Measurements from ENCODE around the gene TMPRSS11A. TPM values are rescaled to one million over a fixed set of nuclear protein-coding genes. Genes with fewer than 3 reads are reported as not detected.

Gene TMPRSS11A
- total RNA-seq, 1 donor from 2014 or later = not detected

GRCh38 chr4:67880866-67881610 is 82.3 kb downstream of the TMPRSS11A start:
- ATAC-seq (no peak), DNase-seq (no peak)
- intact Hi-C loops (cut with micrococcal nuclease) = no loop called here

GRCh38 chr4:67879486-67879885 is 83.8 kb downstream of the TMPRSS11A start:
- intact Hi-C loops (cut with micrococcal nuclease) = no loop called here
- no peak for DNase-seq
- ATAC-seq = no peak

- intact Hi-C loops (cut with micrococcal nuclease) = no loop called here
- ATAC-seq (no peak), DNase-seq (no peak)
Observed at GRCh38 chr4:67877086-67877485, 86.2 kb downstream of the TMPRSS11A start.

GRCh38 chr4:67874986-67875385 is 88.3 kb downstream of the TMPRSS11A start:
- ATAC-seq = no peak
- no peak for DNase-seq
- intact Hi-C loops (cut with micrococcal nuclease) = no loop called here

GRCh38 chr4:67873116-67873515 is 90.2 kb downstream of the TMPRSS11A start:
- DNase-seq (no peak), ATAC-seq (no peak)
- intact Hi-C loops (cut with micrococcal nuclease) = no loop called here

GRCh38 chr4:67871867-67872266 is 91.4 kb downstream of the TMPRSS11A start:
- no peak for DNase-seq
- intact Hi-C loops (cut with micrococcal nuclease) = no loop called here
- no peak for ATAC-seq

- intact Hi-C loops (cut with micrococcal nuclease) = no loop called here
- no peak for ATAC-seq
Observed at GRCh38 chr4:67869580-67870190, 93.6 kb downstream of the TMPRSS11A start.

GRCh38 chr4:67861513-67861912 is 101.8 kb downstream of the TMPRSS11A start:
- ATAC-seq = no peak
- intact Hi-C loops (cut with micrococcal nuclease) = no loop called here

More at GRCh38 chr4:67869580-67870190, 93.6 kb downstream of the TMPRSS11A start:
- DNase-seq = no peak

More at GRCh38 chr4:67861513-67861912, 101.8 kb downstream of the TMPRSS11A start:
- DNase-seq = no peak

Other genes with a start within 250 kb of the TMPRSS11A start
- not detected for gene GNRHR, start 209.1 kb downstream of the TMPRSS11A start, total RNA-seq
- not detected for gene TMPRSS11D, start 79.5 kb downstream of the TMPRSS11A start, total RNA-seq
- not detected for gene TMPRSS11F, start 166.4 kb upstream of the TMPRSS11A start, total RNA-seq